ENCODE results near the gene UBE2K.

DNA sequence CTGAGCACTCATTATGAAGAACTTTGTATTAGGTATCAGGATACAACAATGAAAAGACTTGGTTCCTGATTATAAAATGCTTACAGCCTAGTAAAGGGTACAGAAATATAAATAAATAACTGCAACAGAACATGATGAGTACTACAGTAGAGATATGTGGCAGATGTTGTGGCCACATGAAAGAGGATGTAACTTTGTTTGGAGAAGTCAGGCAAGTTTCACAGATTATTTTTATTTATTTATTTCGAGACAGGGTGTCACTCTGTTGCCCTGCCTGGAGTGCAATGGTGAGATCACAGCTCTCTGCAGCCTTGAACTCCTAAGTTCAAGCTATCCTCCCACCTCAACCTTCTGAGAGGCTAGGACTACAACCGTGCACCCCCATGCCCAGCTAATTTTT, 15.8 kb upstream of the UBE2K start:
- TF ChIP-seq POLR2A (IDR thresholded peaks at IDR 0.05) = no peak
- TF ChIP-seq, protein P1, sequence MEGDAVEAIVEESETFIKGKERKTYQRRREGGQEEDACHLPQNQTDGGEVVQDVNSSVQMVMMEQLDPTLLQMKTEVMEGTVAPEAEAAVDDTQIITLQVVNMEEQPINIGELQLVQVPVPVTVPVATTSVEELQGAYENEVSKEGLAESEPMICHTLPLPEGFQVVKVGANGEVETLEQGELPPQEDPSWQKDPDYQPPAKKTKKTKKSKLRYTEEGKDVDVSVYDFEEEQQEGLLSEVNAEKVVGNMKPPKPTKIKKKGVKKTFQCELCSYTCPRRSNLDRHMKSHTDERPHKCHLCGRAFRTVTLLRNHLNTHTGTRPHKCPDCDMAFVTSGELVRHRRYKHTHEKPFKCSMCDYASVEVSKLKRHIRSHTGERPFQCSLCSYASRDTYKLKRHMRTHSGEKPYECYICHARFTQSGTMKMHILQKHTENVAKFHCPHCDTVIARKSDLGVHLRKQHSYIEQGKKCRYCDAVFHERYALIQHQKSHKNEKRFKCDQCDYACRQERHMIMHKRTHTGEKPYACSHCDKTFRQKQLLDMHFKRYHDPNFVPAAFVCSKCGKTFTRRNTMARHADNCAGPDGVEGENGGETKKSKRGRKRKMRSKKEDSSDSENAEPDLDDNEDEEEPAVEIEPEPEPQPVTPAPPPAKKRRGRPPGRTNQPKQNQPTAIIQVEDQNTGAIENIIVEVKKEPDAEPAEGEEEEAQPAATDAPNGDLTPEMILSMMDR (IDR thresholded peaks at IDR 0.05) = no peak

All from stomach (tissue), 4 donors.